Mesothelial cell of epicardium (in vitro differentiated cells): ENCODE results near the gene CTNNA1. TPM values are rescaled to one million over a fixed set of nuclear protein-coding genes. Genes with fewer than 3 reads are reported as not detected.
A peak's percentile ranks its signal among the peaks of the same experiment; 100 is the strongest.

Experiments
- DNase-seq, 2 experiments: peaks; one replicate each; pipeline ENCODE4 v3.0.0; 2021; ENCODE audit warnings: low spot score in 2 of 2; ENCODE audit not compliant: unreplicated experiment in 2 of 2
- H3K27ac Mint-ChIP-seq: 2 replicates; pipeline ENCODE4 v1.8.0; 2021; ENCODE audit warnings: mixed read lengths
- H3K27me3 Mint-ChIP-seq: 2 replicates; pipeline ENCODE4 v1.8.0; 2021; ENCODE audit warnings: low read depth, mixed read lengths
- H3K36me3 Mint-ChIP-seq: 2 replicates; pipeline ENCODE4 v1.8.0; 2021; ENCODE audit warnings: mixed read lengths
- H3K4me1 Mint-ChIP-seq: 2 replicates; pipeline ENCODE4 v1.8.0; 2021; ENCODE audit warnings: mixed read lengths
- H3K4me3 Mint-ChIP-seq: 2 replicates; pipeline ENCODE4 v1.8.0; 2021; ENCODE audit warnings: mild to moderate bottlenecking, moderate library complexity, mixed read lengths
- H3K9me3 Mint-ChIP-seq: 2 replicates; pipeline ENCODE4 v1.8.0; 2021; ENCODE audit warnings: mixed read lengths
- total RNA-seq: library from RNA; stranded (reverse); gene quantifications from 3 replicates; pipeline ENCODE4 v1.2.1, GENCODE V29; 2021
- TF ChIP-seq, protein P1 (sequence below): fragments of 200-600 bp; sonication (generic); IDR thresholded peaks from one replicate; pipeline ENCODE4 v1.5.0; 2021; ENCODE audit warnings: antibody characterized with exemption; ENCODE audit not compliant: unreplicated experiment

The CTNNA1 gene
- total RNA-seq, 1 donor from 2014 or later, result 427 TPM

DNA sequence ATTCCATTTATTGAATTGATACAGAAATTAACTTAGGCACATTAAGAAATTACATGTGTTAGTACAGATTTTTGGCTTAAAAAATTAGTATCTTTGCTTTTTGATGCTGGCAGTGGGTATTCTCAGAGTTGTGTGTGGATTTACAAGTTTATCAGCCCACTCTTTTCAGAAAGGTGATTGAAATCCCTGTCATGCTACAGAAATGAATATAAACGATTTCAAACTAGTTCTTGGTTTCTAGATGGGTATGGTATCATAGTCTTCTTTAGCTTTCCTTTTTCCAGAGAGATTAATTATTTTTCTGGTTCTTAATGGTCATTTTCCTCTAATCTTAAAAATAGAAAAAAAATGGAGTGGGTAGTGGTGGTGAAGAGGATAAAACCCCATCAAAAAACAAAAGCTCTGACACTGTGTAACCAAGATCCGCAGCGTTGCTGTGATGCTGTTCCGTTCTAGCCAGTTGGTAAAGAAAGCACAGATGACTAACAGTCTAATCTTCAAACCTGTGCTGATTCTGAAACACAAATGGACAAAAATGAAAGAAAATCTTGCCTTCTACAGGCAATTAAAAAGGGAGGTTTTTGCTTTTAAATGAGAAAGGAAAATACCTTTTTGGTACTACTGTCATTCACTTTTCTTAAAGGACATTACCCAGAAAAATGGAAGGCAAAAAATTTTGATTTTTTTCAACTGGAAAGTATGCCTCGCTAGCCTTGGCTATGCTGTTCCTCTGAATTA is 116.7 kb downstream of the CTNNA1 start:
- Mint-ChIP-seq H3K9me3 (no peaks in the 10 kb centered on the region), H3K4me1 (peaks cover 58% of the 10 kb centered on the region), H3K27ac (peak overlapping the region; percentile 87), H3K27me3 (no peaks in the 10 kb centered on the region), H3K4me3 (no peak overlapping the region), H3K36me3 (peaks cover 6% of the 10 kb centered on the region)
- no peak for DNase-seq
- TF ChIP-seq, protein P1, sequence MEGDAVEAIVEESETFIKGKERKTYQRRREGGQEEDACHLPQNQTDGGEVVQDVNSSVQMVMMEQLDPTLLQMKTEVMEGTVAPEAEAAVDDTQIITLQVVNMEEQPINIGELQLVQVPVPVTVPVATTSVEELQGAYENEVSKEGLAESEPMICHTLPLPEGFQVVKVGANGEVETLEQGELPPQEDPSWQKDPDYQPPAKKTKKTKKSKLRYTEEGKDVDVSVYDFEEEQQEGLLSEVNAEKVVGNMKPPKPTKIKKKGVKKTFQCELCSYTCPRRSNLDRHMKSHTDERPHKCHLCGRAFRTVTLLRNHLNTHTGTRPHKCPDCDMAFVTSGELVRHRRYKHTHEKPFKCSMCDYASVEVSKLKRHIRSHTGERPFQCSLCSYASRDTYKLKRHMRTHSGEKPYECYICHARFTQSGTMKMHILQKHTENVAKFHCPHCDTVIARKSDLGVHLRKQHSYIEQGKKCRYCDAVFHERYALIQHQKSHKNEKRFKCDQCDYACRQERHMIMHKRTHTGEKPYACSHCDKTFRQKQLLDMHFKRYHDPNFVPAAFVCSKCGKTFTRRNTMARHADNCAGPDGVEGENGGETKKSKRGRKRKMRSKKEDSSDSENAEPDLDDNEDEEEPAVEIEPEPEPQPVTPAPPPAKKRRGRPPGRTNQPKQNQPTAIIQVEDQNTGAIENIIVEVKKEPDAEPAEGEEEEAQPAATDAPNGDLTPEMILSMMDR, result no peak

DNA sequence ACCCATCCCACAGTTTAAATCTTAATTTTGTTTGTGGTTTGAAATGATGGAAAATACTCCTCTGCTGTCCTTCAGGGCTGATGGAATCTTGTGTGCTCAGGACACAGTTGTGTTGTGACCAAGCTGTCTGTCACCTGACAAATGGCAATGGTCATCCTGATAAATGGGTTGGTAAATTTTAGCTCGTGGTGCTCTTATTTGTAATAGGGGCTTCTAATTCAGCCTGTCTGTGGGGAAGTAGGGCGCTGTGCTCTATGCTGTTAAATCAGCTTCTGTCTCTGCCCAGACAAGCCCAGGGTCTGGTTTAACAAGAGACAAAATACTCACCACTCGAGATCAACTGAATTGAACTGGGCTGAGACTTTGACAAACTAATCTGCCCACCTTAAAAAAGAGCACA is 117.4 kb downstream of the CTNNA1 start:
- DNase-seq, result no peak
- Mint-ChIP-seq H3K36me3 (peaks cover 4% of the 10 kb centered on the region), H3K4me3 (no peak overlapping the region)

GRCh38 chr5:138872841-138873465 is 119.7 kb downstream of the CTNNA1 start:
- Mint-ChIP-seq H3K4me3 (no peak overlapping the region), H3K27ac (peak overlapping the region; percentile 60), H3K36me3 (peaks cover 8% of the 10 kb centered on the region), H3K9me3 (peaks cover 5% of the 10 kb centered on the region), H3K4me1 (peaks cover 63% of the 10 kb centered on the region), H3K27me3 (no peaks in the 10 kb centered on the region)
- TF ChIP-seq, protein P1, result no peak
- no peak for DNase-seq

More for the DNA sequence above, 117.4 kb downstream of the CTNNA1 start:
- Mint-ChIP-seq H3K4me1 (peaks cover 59% of the 10 kb centered on the region), H3K9me3 (no peaks in the 10 kb centered on the region), H3K27me3 (no peaks in the 10 kb centered on the region), H3K27ac (peak overlapping the region; percentile 87)
- TF ChIP-seq, protein P1, result no peak

DNA sequence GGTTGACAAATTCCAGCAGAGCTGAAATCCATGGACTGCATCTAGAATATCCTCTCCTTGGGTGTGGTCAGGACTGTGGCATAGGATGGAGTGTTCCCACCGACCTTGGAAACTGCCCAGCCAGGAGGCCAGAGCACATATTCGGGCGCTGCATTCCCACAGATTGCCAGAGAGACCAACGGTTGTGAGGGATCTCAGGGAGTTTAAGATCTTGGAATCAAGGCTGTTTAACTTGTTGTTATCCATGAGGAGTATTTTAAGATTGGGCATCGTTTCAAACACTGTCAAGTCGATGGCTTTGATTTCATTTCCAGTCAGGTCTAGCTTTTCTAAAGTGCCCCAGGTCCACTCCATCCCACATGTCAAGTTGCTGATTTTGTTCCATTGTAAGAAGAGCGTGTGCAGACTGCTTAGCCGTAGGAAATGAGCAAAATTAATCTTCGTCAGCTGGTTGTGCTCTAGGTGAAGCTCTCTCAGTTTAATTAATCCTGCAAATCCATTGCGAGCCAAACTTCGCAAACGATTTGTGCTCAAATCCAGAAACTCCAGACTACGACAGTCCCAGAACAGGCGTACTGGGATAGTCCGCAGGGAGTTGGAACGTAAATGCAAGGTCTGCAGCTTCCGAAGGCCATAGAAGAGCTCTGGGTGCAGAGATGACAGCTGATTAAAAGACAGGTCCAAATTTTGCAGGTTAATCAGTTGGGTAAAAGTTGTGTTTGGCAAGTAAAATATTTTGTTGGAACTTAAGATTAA is 120.4 kb downstream of the CTNNA1 start:
- Mint-ChIP-seq H3K27me3 (no peaks in the 10 kb centered on the region), H3K4me1 (peaks cover 65% of the 10 kb centered on the region), H3K27ac (peak overlapping the region; percentile 60), H3K4me3 (no peak overlapping the region), H3K36me3 (peaks cover 13% of the 10 kb centered on the region), H3K9me3 (peaks cover 5% of the 10 kb centered on the region)
- DNase-seq, result no peak
- TF ChIP-seq, protein P1, result no peak

GRCh38 chr5:138874241-138874640 is 121.0 kb downstream of the CTNNA1 start:
- TF ChIP-seq, protein P1, result no peak
- peaks cover 5% of the 10 kb centered on the region for H3K9me3 Mint-ChIP-seq
- peaks cover 15% of the 10 kb centered on the region for H3K36me3 Mint-ChIP-seq
- DNase-seq, result no peak
- peaks cover 61% of the 10 kb centered on the region for H3K4me1 Mint-ChIP-seq
- peak overlapping the region; percentile 74 for H3K27ac Mint-ChIP-seq
- H3K4me3 Mint-ChIP-seq, result no peak overlapping the region
- H3K27me3 Mint-ChIP-seq, result no peaks in the 10 kb centered on the region
